Kidney (tissue), 14 donors: ENCODE results near the gene UBAC2. TPM values are rescaled to one million over a fixed set of nuclear protein-coding genes. Genes with fewer than 3 reads are reported as not detected.

Experiments used
- DNase-seq, 5 donors: peaks; one replicate each; pipeline ENCODE4 v3.0.0-alpha.2; 2013 to 2020
- FAIRE-seq: peaks from 2 replicates; lab custom pipeline; 2012; peaks lifted over from hg19 to GRCh38; lab: Jason Lieb, UNC
- H3K27ac ChIP-seq, 2 donors: one replicate each; pipeline ENCODE4 v1.7.0; 2013; ENCODE audit warnings: low read depth in 2 of 2, low read length in 2 of 2, inconsistent platforms in 1 of 2
- H3K27me3 ChIP-seq: one replicate; pipeline ENCODE4 v1.7.1; 2013; ENCODE audit warnings: low read length, inconsistent platforms; ENCODE audit not compliant: control insufficient read depth, insufficient read depth
- H3K36me3 ChIP-seq, 3 donors: one replicate each; pipeline versions ENCODE4 v1.7.0 to v1.7.1; 2013; ENCODE audit warnings: low read length in 3 of 3, control low read depth in 1 of 3, inconsistent platforms in 1 of 3; ENCODE audit not compliant: insufficient read depth in 3 of 3, control insufficient read depth in 2 of 3
- H3K4me1 ChIP-seq, 3 donors: one replicate each; pipeline versions ENCODE4 v1.7.0 to v1.7.1; 2013; ENCODE audit warnings: low read length in 3 of 3, inconsistent platforms in 1 of 3, low read depth in 1 of 3; ENCODE audit not compliant: control insufficient read depth in 2 of 3, insufficient read depth in 2 of 3
- H3K4me3 ChIP-seq, 3 donors: one replicate each; pipeline versions ENCODE4 v1.7.0 to v1.8.1; 2013; ENCODE audit warnings: low read length in 3 of 3, control low read depth in 1 of 3, inconsistent platforms in 1 of 3
- H3K9ac ChIP-seq, 3 donors: one replicate each; pipeline versions ENCODE4 v1.7.0 to v1.7.1; 2013; ENCODE audit warnings: low read length in 3 of 3, control low read depth in 1 of 3, inconsistent platforms in 1 of 3
- H3K9me3 ChIP-seq, 3 donors: one replicate each; pipeline versions ENCODE4 v1.7.0 to v1.7.1; 2013; ENCODE audit warnings: low read length in 3 of 3, control low read depth in 1 of 3, inconsistent platforms in 1 of 3; ENCODE audit not compliant: control insufficient read depth in 2 of 3, insufficient read depth in 1 of 3
- intact Hi-C: fragments of 100-400 bp; cut with DNase I; formaldehyde crosslinking; loops from one replicate; pipeline ENCODE4 v1.11.1; 2022
- polyA plus RNA-seq: library from polyadenylated mRNA; stranded (reverse); fragments of 350-450 nt; fragmentation: Illumina TruSeq; extraction: RNeasy Lipid Tissue Mini Kit (QIAGEN cat#74804); gene quantifications from one replicate; pipeline ENCODE4 v1.2.3, GENCODE V29; 2014; ENCODE audit warnings: low read depth, low replicate concordance; ENCODE audit not compliant: insufficient read depth
- total RNA-seq: library from RNA; stranded (reverse); fragmentation: NEBNext Ultra II Directional; extraction: Animal tissue kit (Norgen Biotek cat#: 25700); gene quantifications from one replicate; pipeline ENCODE4 v1.2.1, GENCODE V29; 2021
- TF ChIP-seq, protein P1 (sequence below): IDR thresholded peaks from 3 replicates; pipeline ENCODE4 v1.5.1; 2012; ENCODE audit warnings: mild to moderate bottlenecking, moderate library complexity, borderline replicate concordance; ENCODE audit not compliant: insufficient read depth; ENCODE audit errors: extremely low read depth
- donor health status: control.
- donor health status: control.
- donor health status: control.
- donor health status: control.
- donor health status: control.
- donor health status: DM: yes; HTN: yes; CAD: no.
- donor health status: Normal renal cell carcinoma (clear cell type).

The UBAC2 gene
- total and polyA plus RNA-seq, 2 donors from 2014 or later, result 61.8 to 77.5 TPM

DNA sequence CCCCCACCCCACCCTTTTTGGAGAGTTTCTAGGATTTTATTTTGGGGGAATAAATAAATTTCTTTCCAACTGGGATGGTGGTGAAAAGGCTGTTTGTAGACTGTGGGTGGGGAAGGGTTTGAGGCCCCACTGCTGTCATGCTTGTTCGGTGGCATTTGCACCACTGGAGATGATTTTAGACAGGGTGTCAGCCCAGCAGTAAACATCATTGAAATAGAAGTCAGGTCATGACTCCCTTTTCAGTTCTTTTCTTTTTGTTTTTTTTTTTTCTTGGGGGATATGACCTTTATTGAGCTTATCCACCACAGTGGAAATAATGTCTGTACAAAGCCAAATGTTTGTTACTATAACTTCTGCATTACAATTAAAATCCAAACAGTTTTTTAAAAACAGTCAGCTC is 14.1 kb downstream of the UBAC2 start:
- no peak overlapping the region for H3K4me3 ChIP-seq
- no peak overlapping the region for H3K9ac ChIP-seq
- H3K4me1 ChIP-seq, result peaks cover 0 to 8% (median 0%) of the 10 kb centered on the region in 3 donors
- H3K36me3 ChIP-seq, result no peaks in the 10 kb centered on the region
- no peak overlapping the region for H3K27ac ChIP-seq
- TF ChIP-seq, protein P1, sequence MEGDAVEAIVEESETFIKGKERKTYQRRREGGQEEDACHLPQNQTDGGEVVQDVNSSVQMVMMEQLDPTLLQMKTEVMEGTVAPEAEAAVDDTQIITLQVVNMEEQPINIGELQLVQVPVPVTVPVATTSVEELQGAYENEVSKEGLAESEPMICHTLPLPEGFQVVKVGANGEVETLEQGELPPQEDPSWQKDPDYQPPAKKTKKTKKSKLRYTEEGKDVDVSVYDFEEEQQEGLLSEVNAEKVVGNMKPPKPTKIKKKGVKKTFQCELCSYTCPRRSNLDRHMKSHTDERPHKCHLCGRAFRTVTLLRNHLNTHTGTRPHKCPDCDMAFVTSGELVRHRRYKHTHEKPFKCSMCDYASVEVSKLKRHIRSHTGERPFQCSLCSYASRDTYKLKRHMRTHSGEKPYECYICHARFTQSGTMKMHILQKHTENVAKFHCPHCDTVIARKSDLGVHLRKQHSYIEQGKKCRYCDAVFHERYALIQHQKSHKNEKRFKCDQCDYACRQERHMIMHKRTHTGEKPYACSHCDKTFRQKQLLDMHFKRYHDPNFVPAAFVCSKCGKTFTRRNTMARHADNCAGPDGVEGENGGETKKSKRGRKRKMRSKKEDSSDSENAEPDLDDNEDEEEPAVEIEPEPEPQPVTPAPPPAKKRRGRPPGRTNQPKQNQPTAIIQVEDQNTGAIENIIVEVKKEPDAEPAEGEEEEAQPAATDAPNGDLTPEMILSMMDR, result no peak
- no peak for FAIRE-seq
- no peaks in the 10 kb centered on the region for H3K27me3 ChIP-seq
- no peak for DNase-seq
- no peaks in the 10 kb centered on the region for H3K9me3 ChIP-seq
- intact Hi-C loops, result no loop called here

DNA sequence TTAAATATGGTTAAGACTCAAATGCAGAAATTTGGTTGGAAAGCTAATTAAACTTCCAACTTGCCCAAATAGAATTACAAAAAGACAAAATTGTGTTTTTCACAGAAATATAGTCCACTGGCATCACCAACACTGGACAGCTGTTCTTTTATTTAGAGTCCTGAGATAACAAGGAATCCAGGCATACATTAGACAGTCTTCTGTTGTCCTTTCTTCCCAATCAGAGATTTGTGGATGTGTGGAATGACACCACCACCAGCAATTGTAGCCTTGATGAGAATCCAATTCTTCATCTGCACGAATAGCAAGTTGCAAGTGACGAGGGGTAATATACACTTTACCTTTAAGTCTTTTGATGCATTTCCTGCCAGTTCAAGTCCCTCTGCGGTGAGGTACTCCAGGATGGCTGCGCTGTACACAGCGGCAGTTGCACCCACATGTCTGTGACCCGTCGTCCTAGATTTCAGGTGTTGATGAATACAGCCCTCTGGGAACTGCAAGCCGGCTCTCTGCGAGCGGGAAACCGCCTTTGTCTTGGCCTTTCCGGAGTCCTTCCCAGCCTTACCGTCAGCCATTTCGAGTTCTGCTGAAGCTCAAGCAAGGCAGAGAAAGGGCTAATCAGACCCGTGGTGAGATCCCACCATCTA is 14.7 kb downstream of the UBAC2 start:
- Histone ChIP-seq H3K36me3 (no peaks in the 10 kb centered on the region), H3K4me3 (no peak overlapping the region), H3K27me3 (no peaks in the 10 kb centered on the region), H3K4me1 (peaks cover 0 to 8% (median 0%) of the 10 kb centered on the region in 3 donors), H3K9ac (no peak overlapping the region), H3K9me3 (no peaks in the 10 kb centered on the region), H3K27ac (no peak overlapping the region)
- intact Hi-C loops, result no loop called here
- DNase-seq (no peak), FAIRE-seq (no peak)
- TF ChIP-seq, protein P1, result no peak

DNA sequence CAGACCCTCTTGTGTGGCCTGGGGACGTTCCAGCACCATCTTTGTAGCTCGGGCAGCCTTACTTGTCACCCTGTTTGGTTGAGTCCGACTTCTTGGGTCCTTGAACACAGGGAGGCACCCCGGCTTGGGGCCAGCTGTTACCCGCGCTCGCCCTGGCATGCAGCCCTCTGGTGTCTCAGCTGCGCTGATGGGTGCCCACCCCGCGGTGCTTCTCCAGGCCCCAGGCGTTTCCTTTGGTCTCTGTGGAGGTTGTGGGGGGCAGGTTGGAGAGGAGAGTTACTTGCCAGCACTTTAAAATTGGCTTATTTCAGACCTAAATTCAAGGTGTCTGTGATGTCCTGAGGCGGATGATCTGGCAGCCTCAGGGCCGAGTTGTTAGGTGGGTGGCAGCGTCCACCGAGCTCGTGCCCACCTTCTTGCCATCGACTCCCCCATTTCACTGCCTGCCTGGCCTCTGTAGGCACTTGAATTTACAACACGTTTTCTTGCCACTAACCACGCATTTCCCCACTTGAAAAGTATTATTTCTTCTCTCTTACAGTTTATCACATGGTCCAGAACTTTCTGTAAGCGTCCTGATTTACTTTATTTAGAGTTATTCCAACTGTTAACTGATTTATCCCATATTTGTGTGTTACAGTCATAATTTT is 16.9 kb downstream of the UBAC2 start:
- FAIRE-seq, result no peak
- Histone ChIP-seq H3K4me3 (no peak overlapping the region), H3K9ac (no peak overlapping the region), H3K27ac (no peak overlapping the region), H3K9me3 (no peaks in the 10 kb centered on the region), H3K36me3 (no peaks in the 10 kb centered on the region), H3K27me3 (no peaks in the 10 kb centered on the region), H3K4me1 (peaks cover 0 to 8% (median 0%) of the 10 kb centered on the region in 3 donors)
- no peak for DNase-seq
- TF ChIP-seq, protein P1, result no peak
- intact Hi-C loops, result no loop called here
